NOMO-1 treated with dmso at 0.1 percent for 144 hours (cell line): ENCODE measurements around the gene SERPINA1.

Experiments used
- DNase-seq: peaks from one replicate; lab custom pipeline; 2025; ENCODE audit not compliant: unreplicated experiment; lab: John Stamatoyannopoulos, UW

The SERPINA1 gene

DNA sequence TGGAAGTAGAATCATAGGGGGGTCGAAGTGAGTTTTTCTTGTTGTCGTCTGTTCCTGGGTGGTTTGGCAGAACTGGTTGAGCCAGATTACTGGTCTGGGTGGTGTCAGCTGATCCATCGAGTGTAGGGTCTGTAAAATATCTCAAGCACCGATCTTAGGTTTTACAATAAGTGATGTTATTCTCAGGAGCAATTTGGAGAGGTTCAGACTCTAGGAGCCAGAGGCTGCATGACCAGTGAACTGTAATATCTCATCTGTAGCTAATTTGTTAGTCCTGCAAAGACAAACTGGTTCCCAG, 9.7 kb upstream of the SERPINA1 start:
- no peak for DNase-seq

DNA sequence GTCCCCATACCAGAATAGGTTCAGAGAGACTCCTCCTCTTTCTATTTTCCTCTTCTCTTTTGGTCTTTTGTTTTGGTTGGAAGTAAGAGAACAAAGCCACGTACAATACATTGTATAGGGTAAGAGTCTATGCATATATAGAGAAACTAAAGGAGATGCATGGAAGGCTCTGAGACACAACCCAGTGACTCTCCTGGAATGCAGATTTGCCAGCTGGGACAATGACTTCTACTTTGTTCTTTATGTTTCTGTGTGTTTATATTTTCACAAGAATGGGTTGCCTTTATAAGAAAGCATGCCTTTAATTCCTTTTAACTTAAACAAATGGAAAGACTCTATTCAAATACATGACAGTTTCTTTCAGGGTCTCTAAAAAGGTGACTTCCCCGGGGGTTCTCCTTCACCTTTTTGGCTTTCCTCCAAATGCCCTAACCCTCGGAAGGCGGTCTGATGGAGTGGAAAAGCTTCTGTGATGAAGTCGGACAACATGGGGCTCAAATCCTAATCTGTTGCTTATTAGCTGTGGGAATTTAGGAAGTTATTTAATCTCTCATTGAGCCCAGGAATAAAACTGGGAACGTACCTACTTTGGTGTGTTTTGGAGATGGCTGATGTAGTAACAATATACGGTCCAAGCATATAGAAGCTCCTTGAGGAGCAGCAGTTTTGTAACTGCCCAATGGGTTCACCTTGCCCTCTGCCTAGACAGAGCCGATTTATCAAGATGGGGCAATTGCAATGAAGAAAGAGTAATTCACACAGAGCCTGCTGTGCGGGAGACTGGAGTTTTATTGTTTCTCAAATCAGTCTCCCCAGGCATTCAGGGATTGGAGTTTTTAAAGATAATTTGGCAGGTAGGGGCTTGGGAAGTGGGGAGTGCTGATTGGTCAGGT, 9.1 kb upstream of the SERPINA1 start:
- no peak for DNase-seq

DNA sequence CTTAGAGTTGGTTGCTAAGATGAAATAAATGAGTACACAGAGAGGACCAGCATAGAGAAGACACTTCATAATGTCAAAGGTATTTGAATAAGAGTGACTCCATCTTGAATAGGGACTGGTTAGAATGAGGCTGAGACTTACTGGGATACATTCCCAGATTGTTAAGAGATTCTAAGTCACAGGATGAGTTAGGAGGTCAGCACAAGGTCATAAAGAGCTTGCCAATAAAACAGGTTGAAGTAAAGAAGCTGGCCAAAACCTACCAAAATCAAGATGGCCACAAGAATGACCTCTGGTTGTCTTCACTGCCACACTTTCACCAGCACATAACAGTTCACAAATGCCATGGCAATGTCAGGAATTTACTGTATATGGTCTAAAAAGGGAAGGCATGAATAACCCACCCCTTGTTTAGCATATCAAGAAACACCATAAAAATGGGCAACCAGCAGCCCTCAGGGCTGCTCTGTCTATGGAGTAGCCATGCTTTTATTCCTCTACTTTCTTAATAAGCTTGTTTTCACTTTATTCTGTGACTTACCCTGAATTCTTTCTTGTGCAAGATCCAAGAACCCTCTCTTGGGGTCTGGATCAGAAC, 8.3 kb upstream of the SERPINA1 start:
- no peak for DNase-seq

DNA sequence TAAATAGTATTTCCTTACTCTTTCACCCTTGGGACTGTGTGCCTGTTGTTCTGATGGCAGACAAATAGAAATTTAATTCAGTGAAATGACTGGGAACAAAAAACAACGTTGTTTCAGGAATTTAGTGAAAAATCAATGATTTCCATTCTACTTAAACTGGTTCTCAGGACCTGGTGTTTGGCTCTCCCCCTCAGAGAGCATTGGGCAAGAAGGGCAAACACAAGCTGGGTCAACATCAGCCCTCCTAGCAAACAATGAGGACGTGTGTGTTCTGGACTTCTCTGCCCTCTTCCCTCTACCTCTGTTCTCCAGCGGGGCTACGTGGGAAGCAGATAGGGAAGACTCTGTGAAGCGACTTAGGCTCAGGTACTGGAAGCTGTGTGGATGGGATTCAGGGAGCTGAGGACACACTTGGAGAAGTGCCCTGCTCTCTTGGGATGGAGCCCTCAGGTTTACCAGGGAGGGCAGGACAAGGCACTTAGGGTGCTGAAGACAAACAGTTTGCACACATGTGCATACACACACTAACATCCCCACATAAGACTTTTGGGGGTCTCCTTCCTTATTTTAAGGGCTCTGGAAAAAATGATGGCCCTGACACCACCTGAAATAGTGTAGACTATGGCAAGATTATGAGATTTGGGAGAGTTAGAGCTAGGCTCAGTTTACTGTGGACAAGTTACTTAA, 7.6 kb upstream of the SERPINA1 start:
- no peak for DNase-seq

DNA sequence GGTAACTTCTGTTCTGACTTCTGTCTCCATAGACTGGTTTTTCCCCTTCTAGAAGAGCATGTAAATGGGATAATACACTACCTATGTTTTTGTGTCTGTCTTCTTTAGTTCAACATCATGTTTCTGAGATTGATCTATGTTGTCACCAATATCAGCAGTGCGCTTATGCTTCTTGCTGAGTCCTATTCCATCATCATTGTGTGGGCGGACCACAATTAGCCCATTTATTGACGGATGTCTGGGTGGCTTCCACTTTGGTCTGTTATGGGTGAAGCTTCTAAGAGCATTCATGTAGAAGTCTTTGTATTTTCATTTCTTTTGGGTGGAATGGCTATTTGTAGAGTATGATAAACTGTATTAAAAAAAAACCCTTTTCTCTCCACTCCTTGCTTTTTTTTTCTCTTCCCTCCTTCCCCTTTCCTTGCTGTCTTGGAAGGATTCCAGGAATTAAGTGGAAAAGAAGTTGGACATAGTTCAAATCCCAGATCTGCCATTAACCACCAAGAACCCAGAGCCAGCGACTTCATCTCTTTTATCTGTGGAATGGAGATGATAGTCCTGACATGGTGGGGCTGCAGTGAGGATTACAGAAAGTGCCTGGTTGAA, 7.0 kb upstream of the SERPINA1 start:
- no peak for DNase-seq

DNA sequence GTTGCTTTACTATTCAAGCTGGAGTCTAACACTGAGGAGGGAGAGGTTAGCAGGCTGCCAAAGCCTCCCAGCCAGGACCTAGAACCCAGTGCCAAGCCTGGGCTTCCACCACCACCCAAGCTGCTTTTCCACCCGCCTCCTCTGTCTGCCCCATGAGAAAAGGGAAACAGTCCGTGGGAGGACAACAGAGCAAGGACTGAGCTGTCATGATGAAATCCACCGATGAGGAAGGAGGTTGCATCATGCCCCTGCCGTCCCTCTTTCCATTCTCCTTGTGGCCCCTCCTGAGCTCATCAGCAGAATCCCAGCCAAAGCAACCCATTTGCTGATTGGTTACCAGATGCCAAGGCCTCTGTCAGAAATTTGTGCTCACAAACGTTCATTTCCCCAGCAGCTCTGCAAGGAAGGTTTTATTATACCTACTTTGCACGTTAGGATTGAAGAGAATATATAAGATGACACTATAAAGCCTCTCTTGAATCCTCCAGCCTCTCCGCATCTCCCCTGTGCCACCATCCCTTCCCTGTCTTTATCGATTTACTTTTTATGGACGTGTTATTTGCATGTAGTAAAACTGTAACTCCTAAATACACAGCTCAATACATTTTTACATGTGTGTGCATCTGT, 6.3 kb upstream of the SERPINA1 start:
- peak; percentile 72 for DNase-seq

DNA sequence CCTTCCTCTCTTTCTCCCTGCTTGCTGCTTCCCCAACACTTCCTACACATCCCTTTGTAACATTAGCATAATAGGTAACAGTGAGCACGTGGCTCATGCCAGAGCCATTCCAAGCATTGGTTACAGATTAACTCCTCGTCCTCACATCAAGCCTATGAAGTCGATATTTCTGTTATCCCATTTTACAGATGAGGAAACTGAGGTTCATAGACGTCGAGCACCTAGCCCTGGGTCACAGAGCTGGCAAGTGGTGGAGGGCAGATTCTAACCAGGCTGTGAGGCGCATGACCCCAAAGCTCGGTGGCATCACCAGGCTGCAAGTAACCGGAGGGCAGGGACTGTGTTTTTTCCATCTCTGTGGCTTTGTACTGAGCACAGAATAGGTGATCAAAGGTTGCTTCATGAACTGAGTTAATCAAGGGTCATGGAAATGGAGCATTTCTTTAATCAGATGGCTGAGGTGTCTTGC, 5.7 kb upstream of the SERPINA1 start:
- DNase-seq = no peak

DNA sequence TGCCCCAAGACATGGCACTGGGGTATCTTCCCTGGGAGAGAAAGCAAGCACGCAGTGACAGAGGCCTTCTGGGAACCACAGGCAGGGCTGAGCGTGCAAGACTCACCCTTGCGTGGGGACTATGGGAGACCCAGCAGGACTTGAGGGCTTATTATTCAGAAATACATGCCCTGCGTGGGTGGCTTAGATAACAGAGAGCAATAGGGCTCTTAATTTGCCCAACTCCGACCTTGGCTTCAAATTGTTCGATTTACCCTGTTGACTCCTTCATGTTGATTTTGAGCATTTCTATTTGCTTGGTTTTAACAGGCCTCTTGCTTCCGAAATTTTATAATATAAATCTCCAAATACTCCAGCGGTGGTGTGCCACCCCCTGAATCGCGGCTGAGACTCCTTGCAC, 5.1 kb upstream of the SERPINA1 start:
- DNase-seq = no peak

DNA sequence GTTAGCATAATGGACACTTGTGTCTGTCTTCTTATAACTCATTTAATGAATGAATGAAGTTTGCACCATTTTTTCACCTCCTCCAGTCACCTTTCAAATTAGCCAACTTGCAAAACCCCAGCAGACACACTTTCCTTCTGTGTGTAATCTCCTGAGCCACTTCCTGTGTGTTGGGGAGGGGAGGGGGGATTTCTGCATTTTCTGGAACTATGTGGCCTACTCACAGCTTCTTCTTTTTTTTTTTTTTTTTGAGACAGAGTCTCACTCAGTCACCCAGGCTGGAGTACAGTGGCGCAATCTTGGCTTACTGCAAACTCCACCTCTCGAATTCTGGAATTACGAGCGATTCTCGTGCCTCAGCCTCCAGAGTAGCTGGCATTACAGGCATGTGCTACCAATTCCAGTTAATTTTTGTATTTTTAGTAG, 4.1 kb upstream of the SERPINA1 start:
- DNase-seq = peak; percentile 92

DNA sequence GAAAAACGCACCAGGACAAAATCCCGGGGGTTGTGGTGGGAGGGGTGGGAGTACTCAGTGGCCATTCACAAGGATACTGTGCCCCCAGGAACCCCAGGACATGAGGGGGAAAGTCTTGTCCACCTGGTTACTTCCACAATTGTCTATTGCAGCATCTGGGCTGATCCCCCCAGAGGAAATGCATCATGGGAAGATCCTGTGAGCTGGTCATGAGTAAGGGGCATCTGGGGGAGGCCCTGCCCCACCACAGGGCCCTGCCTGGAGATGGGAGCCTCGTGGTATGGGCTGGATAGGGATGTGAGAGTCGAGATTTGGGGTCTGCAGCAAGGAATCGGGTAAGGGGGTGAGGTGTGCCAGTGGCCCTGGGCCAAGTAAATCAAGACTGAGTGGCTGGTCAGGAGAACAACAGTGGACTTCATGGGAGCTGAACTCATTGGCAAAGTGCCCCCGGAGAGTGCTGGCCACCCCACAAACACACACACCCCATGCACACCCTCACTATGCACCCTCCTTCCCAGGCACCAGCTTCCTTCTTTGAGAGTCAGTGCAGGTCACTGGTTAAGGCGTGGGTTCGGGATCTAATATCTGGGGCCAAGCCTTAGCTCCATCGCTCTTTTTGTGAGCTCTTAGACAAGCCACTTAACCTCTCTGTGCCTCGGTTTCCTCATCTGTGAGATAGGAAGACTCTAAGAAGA, 3.0 kb upstream of the SERPINA1 start:
- DNase-seq = no peak

DNA sequence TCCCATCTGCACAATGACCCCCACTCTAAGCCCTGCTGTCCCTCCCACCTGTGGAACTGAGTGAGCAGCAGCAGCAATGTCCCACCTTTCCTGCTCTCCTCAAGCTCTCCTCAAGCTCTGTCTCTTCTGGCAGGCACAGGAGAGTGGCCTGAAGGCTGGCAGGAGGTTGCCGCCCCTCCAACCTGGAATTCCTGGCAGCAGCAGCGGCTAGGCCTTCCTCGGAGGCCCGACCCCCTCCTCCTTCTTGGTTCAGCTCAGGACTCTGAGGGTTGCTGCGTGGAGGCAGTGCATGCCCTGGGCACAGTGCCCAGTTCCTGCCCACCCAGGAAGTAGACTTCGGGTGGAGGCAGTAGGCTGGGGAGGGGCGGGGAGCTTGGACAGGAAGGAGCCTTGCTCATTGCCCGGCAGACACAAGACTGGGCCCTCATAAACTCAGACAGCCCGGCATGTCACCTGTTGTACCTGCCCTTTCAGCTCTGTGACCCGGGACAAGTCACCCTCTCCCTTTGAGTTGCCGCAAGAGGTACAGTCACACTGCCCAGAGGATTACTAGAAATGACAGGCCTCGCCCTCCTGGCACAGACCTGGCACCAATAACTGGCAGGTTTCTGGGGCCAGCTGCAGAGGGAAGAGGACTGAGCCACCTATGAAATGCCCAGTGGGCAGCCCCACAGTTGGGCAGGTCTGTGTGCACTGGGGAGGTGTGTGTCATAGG, 2.1 kb upstream of the SERPINA1 start:
- no peak for DNase-seq

DNA sequence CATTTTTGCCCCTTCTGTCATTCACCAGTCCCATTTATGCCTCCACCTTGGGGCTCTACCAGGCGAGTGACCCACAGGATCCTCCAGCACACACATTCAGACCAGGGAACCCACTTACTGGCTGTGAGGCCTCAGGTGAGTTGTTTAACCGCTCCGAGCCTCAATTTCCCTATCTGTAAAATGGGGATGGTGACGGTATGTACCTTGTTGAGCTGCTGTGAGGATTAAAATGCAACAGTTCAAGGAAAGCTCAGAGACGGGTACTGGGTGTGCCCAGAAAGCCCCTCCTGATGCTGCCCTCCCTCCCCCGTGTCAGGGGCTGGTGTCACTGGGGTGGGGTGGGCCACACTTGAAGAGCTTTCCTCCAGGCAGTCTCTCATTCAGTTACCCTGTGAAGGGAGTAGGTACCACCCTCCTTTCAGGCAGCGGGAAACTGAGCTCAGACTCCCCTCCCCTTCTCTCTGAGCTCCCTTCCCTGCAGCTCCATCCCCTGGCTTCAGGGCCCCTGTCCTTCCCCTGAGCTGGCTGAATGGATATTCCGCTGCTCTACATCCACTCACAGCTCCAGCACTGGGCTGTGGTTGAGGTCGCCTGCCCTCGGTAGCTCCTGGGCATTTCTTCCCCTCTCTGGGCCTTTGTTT, 1.4 kb upstream of the SERPINA1 start:
- DNase-seq = no peak

DNA sequence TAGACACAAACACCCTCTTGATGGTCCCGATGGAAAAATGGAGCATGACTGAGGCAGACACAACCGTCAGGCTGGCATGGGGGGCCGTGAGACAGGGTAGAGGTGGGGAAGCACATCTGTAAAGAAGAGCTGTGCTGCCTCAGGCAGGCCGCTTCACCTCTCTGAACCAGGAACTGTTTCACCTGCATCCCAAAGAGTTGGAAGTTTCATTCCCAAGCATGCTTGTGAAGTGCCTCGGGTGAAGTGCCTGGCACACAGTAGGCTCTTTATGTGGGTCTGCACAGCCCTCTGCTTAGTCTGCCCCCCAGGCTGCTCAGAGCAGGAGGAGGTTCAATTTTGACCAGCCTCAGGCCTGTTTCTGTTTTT, 685 bp upstream of the SERPINA1 start:
- no peak for DNase-seq

DNA sequence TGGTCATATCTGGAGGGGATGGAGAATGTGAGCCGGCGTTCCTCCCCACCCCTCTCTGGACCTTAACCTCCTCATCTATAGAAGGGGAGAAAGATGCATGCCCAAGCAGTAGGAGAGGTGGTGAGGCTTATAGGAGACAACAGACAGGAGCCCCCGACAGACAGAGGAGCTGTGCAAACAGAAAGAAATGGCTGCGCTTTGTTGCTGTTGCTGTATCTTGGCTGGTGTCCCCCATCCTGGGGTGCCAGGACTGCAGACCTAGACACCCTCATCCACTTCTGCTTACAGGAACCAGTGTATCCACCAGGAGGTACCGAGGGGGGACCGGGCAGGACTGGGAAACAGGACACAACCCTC, 397 bp downstream of the SERPINA1 start:
- no peak for DNase-seq

DNA sequence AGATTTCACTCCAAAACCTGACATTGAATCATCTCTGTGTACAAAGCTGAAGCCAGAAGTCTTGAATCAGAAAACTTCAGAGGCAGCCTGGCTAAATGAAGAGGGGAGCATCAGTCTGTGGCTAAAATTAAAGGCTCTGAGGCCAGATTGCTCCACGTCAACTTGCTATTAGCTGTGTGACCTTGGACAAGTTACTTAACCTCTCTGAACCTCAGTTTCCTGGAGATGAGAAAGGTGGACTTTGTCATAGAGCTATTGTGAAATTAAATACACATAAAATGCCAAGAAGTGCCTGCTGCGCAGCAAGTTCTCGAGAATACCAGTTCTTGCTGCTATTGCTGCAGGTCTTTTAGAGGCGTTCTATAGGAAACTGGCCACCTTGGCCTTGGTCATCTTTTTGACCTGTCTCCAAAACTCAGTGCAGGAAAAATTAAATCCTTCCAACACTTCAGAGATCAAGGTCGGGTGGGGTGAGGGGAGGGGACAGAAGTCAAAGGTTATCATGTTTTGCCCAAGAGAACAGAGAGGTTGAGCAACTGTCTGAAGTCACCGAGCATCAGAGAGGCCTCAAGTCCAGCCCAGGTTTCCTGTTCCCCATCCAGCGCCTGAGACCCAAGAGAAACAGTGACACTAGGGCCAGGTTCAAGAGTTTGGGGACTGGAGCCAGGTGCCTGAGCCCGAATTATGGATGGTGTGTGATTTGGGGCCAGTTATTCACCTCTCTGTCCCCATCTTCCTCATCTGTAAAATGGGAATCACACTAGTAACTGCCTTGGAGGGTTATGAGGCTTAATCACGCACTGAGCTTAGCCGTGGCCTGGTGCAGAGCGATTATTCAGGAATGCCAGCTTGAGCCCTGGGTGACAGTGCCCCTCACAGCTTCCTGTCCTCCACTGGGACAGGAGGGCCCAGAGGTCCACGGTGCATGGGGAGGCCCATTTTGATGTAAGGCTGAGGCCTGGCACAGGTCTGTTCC, 1.1 kb downstream of the SERPINA1 start:
- no peak for DNase-seq

DNA sequence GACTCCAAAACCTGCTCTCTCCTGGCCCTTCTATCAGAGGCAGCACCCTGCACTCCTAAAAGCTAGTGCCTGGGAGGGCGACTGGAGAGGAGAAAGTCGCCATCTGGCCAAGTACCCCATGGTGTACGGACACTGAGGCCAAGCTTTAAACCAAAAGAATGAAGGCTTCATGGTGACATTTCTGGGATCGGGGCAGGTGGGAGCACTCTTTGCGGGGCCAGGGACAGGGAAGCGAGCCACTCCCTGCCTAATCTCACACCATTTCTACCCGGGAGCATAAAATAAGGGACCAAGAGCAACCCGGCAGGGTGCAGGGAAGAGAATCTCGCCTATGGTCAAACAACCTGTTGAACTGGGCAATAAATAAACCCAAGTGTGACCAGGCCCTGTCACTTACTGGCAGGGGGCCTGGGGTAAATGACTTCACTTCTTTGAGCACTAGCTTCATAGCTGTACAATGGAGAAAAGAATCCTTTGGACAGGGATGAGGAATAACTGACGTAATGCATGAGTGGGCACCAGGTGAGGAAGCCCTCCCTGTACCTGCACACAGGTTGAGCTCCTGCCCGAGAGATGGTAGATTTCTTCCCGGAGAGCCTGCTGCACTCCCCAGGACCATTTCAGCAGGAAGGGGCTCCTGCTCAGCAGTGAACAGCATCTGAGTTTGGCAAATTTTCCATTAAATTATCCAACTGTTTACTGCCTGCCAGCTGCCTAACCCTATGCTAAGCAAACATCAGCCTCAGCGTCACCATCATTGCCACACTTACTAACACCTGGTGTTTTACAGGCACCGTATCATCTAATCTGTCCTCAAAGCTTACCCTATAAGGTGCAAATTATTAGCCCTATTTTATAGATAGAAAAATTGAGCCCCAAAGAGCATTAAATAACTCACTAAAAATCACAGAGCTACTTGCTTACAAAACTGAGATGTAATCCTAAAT, 2.0 kb downstream of the SERPINA1 start:
- DNase-seq = no peak

DNA sequence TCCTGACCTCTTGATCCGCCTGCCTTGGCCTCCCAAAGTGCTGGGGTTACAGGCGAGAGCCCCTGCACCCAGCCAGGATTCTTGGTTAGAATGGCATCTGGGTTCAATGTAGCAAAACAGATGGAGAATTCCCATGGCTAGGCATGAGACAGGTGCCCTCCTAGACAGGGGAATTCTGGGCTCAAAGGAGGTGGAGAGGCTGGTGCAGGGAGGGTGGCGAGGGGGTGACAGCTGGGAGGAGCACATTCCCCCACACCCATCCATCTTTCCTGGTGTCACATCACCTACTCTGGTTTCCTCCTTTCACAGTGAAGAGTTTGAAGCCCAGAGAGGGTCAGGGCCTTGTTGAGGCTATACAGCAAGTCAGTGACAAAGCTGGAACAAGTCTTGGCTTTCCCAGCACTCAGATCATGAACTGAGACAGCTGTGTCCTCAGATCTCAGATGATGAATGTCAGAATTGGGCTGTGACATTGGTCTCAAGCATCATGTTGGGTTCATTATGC, 2.8 kb downstream of the SERPINA1 start:
- DNase-seq = no peak
